ELR (cell line): ENCODE measurements around the gene DNAH8.

Experiments
- DNase-seq: peaks from one replicate; pipeline ENCODE4 v3.0.0-alpha.2; 2015; ENCODE audit warnings: low read depth

The DNAH8 gene

DNA sequence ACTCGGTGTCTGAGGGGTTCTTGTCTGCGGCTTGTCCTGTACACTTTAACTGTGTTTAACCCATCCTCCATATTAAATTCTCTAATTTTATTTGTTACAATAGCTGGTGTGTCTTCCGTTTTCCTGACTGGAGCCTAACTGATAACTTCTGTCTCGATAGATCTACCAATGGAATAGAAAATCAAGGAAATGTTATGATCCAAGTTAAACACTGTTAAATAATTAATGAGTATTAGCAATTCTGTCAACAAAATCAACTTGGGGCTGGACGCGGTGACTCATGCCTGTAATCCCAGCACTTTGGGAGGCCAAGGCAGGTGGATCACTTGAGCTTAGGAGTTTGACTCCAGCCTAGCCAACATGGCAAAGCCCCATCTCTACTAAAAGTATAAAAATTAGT, 81.7 kb downstream of the DNAH8 start:
- no peak for DNase-seq

DNA sequence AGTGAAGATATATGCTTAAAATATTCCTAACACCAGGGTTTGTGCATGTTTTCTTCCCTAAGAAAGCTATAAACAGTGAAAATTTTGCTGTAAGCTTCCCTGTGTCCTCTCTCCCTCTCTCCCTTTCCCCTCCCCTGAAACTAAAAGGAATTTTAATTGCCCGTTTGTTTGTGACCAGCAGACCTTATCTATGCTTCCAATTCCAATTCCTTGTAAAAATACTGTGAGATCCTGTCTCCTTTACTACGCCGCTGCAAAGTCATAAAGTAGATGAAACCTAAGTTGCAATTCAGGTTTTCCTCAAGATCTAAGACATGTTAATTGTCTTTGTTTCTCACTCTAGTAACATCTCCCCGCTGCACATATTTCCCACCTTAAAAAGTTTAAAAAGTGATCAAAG, 82.3 kb downstream of the DNAH8 start:
- no peak for DNase-seq

DNA sequence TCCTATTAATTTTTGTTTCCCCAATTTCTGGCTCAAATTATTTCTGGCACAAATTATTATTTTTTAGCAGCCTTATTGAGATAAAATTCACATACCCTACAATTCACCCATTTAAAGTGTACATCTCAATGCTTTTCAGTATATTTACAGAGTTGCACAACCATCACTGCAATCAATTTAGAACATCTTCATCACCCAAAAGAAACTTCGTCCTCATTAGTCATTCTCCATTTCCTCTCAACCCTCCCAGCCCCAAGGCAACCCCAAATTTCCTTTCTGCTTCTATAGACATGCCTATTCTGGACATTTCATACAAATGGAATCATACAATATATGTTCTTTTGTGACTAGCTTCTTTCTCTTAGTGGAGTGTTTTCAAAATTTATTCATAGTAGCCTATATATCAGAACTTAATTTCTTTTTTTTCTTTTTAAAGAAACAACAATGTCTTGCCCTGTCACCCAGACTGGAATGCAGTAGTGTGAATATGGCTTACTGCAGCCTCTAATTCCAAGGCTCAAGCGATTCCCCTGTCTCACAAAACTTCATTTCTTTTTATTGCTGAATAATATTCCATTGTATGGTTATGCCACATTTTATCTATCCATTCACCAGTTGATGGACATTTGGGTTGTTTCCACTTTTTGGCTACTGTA, 84.5 kb downstream of the DNAH8 start:
- no peak for DNase-seq

DNA sequence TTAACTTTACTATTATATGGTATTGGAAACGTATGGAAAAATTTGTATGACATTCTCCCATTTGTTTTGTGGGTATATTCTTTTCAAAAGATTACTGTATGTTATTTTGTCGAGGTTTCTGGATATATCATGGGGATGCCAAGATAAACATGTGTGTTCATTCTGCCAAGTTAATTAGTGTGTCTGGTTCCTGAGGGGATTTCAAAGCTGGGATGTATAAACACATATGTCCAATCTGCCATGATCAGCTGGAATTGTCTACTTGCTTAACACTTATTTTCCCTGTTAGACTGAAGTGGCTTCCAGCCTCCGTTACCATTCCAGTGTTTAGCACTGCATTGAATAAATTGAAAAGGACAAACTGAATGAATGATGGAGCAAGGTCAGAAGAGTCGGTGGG, 86.2 kb downstream of the DNAH8 start:
- no peak for DNase-seq

DNA sequence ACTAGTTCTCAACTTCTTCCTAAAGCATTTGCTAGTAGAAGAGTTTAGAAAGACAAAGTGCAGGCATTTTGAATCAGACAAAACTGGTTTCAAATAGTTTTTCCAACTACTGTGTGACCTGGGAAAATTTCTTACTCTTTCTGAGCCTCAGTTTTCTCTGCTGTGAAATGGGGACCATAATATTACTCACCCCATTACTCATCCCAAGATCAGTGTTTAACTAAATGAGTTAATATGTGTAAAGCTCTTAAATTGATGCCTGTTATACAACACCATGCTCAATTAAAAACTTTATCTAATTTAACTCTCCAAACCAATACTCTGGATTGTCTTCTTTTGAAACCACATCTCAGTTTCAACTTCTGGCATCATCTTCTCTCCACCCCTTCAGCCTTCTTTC, 87.4 kb downstream of the DNAH8 start:
- no peak for DNase-seq

DNA sequence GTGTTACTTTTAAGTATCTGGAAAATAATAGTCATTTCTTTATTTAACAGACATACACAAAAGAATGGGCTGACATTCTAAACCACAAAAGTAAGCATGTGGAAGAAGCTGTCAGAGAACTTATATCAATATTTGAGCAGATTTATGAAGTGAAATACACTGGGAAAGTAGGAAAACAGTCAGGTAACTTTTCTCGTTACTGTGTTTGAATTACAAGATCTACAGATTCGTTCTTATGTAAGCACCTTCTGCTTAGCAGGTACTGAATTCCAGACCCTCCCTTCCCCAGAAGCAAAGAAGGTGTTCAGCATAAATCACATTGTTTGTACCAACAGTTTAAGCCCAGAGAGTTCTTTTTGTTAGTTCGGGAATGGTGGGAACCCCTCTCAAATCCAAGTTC, 88.0 kb downstream of the DNAH8 start:
- DNase-seq, result no peak

DNA sequence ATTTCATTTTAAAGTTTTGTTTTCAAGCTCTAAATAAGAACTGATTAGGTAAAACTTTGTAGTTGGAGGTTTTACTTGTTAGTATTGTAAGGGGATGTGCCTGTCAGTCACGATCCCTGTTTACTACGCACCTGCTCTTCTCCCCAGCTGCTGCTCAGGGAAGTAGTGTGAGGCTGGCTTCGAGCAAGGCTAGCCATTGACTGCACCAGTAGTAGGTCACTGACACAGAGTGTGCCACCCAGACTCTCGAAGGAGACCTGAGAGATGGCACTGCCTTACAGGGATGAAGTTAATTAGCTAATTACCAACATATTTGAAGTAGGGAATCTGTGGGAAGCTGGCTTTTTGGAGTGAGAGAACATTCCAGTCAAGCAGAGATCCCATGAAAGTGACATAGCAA, 89.2 kb downstream of the DNAH8 start:
- DNase-seq, result no peak

DNA sequence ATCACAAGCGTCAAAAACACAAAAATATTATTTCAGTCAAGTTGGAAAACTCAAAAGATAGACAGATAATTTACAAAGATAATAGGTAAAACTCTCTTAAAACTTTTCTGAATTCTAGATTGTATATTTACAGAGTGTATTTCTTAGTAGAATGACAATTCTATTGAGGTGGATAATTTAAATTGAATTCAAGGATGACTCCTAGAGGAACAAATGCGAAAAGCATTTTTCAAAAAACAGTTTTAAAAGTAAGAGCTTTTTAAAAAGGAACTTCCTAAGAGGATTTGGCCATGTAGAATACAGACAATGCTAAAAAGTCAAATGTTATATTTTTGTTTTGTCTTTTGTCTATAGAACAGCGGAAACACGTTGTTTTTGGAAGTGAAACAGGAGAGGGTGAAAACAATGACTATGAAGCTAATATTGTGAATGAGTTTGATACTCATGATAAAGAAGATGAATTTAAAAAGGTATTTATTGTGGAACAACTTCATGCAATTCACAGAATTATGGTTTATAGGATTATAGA, 90.1 kb downstream of the DNAH8 start:
- DNase-seq, result no peak

DNA sequence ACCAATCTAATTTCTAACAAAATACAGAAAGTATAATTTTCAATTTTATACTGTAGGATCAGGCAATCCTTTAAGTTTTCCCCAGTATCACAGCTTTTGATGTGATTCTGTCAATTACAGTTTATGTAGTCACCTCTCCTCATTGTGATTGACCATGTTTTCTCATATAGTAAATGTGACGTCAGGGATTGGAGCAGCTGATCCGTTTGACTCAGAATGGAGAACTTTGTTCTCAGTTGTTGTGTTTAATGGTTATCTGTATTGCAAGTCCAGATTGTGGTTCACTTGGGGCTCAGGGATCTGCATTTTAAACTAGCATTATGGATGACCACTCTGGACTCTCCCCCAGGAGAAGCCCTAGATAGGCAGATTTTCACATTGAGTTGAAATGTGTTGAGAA, 90.6 kb downstream of the DNAH8 start:
- DNase-seq, result no peak

DNA sequence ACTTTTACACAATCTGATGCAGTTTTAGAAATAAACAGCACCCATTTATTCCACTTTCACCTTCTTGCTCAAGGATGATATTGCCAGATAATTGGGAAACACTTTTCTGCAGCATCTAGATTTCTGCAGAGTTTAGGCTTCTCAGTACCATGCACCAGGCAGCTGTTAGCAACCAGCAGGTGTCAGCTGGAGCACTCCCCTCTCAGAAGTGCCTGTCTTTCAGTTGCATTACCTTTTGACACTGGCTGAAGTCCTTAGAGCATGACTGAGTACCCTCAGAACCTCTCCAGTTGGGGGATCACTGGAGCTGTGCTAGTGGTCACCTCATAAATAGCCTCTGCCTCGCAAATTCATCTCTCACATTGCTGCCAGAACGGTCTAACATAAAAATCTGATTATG, 91.2 kb downstream of the DNAH8 start:
- no peak for DNase-seq

DNA sequence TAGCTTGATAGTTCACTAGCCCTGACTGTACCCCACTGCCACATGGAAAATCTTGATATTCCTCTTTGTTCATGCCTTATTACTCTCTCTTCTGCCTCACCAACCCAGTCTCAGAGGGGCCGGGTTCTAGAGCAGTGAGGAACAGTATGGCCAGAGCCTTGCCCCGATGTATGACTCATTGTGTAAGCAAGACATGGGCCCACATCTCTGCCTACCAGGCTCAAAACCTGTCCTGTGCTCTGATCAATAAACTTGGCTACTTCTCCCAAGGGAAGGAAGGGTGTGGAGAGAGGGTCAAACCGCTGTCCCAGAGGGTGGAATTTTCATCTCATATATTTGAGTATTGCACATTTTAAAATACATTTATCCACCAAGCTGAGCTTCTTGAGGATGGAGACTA, 91.7 kb downstream of the DNAH8 start:
- no peak for DNase-seq

DNA sequence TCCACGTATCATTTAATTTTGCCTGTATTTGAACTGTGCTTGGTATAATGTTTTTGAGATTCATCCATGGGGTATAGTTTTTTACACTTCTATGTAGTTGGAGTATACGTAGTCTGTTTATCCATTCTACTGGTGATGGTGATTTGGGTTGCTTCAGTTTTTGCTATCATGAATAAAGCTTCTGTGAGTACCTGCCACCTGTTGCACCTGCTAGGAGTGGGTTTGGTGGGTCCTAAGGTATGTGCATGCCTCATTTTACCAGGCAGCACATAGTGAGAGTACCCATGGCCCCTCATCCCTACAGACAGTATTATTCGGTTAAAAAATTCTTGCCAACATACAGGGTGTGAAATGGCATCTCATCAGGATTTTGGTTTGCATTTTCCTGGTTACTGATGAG, 92.9 kb downstream of the DNAH8 start:
- no peak for DNase-seq

DNA sequence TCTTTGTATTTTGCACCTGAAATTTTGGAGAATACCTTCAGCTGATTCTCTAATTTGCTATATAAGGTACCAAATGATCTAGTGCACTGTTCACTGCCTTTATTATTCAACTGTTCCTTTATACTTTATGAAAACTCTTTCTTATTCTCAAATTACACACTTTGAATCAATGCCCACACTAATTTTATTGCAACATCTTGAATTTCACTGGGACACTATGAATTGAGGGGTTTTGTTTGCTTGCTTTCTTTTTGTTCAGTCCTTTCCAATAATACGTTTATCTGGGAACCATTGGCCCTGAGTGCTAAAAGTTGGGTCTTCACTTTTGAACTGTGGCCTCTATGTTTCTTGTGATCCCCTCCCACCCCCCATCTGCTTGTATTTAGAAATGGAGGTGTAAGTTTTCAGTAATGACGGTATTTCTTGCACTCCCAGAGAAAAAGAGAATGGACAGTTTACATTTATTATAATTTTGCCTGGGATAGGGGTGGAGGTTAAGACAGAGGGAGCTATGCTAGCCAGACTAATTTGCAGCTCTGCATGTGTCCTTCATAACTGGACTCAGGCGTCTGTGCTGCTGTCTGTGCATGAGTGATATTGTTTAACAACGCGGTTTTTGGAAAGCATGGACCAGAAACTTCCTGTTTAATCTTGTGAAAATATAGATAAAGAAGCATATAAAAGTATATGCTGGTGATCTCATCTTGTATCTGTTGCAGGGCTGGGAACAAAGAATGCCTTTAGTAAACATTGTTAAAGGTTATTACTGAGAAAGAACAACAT, 98.1 kb downstream of the DNAH8 start:
- DNase-seq, result no peak

DNA sequence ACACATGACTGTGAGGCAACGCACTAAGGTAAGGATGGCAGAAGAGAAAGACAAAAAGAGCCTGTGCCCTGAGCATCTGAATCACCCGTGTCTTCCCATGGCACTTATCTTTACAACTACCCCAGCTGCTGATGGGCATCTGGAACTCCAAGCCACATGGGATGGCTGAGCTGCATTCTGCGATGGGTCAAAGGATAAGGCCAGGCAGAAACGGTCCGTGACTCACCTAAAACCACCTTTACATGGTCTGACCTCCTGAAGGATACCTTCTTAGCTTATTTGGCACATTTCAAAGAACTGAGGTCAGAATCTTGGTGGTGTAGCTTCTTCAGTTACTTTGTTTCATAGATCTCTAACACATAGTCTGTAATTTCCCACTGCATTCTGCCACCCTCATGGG, 99.7 kb downstream of the DNAH8 start:
- no peak for DNase-seq

DNA sequence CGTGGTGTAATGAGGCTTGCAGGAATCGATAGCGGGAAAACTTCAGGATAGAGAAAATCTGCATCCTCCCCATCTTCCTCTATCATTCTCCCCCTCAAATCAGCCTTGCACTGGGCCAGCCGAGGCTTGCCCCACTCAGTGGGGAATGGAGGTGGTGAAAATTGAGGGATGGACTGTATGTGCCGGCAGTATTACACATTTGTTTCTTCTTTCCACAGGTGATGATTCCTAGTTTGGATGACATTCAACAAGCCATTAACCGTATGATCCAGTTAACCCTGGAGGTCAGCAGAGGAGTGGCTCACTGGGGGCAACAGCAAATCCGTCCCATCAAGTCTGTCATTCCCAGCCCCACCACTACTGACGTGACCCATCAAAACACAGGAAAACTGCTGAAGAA, 100.1 kb downstream of the DNAH8 start:
- no peak for DNase-seq

DNA sequence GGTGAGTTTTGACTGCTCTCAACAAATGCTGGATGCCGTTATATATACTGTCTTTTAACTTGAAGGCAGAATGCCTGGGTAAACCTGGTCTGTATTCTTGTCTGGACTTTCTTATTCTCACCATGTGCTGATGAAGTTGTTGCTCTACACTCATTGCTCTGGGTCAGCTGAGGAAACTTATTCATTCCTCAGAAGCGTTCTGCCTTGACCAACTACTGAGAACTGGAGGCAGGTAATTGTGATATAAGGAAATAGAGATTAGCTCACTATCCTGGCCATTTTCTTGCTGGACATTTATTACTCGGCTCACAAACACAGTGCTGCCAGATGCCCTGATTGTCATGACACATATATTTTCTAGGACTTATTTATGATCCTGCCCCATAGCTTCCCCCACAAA, 103.6 kb downstream of the DNAH8 start:
- no peak for DNase-seq

DNA sequence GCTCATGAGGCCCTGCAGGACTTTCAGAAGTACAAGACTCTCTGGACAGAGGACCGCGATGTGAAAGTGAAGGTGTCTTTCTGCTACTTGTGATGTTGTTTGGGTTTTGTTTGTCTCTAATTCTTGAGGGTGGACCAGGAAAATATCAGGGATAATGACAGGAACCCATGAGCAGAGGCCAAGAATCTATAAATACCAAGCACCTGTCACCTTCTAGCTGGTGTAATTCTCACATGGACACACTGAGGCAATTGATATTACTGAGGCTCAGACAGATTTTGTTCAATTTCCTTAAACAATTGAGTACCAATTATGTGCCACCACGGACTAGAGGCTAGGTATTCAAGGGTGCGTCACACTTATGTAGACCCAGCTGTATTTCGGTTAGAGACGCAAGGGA, 107.9 kb downstream of the DNAH8 start:
- DNase-seq, result no peak

DNA sequence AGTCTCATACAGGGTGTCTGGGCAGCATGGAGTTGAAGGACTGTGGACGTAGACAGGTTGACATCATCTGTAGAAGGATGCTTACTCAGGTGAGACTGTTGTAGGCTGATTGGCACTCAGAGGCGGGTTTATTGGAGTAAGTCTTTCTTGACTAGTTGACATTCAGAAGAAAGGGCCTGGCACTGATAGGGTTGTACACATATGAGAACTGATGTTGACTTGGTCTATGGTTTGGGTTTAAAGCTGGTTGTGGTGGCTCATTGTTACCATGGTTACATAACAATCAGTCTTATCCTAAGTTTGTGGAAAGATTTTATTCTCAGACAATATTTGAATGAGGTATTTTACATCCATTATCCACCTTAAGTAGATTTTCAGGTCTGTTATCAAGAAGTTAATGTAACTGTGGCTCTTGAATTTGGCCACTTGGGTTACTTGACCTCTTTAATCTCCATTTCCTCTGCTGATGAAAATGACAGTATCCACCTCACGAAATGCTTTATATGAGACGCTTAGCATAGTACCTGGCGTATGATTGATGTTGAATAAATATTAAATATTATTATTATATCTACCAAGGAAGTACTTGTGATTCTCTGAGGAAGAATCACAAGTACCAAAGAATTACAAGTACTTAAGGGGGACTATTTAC, 109.3 kb downstream of the DNAH8 start:
- DNase-seq, result no peak

DNA sequence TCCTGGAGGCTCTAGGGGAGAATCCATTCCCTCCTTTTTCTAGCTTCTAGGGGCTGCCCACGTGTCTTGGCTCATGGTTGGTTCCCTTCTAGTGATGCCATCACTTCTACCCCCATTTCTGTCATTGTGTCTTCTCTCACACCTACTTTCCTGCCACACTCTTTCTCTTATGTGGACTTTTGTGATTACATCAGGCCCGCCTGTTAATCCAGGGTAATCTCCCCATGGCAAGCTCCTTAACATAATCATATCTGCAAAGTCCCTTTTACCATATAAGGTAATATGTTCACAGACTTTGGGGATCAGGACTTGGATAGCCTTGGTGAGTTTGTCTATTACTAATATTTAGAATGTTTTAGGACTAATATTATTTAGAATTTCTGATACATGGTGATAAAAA, 111.9 kb downstream of the DNAH8 start:
- DNase-seq, result no peak

DNA sequence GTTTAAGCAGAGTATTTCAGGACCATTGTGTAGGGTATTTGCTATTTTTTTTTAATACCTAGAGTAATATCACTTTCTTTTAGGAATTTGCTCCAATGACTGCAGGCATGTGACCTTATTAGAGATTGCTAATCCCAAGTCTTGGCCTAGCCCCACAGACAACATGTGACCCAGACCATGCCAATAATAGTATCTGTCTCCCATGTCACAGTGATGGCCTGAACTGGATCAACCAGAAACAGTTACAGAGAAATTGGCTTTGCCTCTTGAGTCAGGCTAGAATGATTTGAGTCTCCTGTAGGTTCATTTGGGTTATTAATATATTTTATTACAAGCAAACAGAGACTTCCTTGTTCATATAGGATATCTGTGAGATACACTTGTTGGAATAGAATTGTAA, 116.8 kb downstream of the DNAH8 start:
- no peak for DNase-seq

DNA sequence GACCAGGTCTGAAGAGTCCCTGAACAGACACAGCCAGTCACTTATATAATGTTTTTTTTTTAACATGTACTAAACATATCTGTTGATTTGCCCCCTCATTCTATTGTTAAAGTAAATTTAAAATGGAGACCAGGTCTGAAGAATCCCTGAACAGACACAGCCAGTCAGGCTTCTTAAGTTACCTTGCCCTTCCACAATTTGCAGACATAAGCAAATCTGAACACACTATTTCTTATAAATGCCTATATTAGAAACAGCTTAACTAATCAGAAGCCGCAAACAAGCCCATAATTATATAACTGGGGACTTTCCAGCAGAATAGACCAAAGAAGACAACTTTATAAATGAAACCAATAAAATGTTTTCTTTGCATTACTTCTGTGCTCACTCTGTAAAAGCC, 118.2 kb downstream of the DNAH8 start:
- no peak for DNase-seq

DNA sequence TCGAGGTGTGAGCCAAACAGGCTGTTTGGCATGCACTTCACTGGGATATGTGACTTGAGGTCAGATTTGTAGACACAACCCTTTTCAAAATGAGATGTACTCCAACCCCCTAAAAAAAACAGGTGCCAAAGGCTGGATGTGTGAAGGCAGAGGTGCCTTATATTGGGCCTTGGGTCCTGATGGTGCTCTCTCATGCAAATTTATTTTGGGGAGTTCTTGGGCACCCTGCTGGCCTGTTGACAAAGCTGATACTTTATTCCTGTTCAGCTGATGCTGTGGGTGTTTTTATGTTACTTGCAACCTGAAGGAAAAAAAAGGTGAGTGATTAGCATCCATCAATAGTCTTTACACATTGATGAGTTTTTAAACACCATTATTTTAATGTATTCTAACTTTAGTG, 121.5 kb downstream of the DNAH8 start:
- DNase-seq, result no peak

DNA sequence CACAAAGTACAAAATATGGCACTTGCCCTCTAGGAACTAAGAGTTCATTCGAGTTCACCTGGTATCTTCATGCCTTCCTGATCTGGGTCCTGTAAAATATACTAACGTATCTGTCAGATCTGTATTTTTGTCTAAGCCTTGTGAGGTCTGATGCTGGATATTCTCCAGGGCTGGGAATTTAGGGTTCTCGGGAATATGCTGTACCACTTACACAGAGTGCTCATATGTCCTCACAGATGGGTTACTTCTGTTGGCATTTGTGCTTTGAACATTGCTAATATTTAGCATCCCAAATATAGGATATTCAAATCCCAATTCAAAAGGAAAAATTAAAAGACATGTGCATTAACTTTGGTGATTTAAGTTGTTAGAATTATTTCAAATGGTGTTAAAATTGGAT, 122.0 kb downstream of the DNAH8 start:
- no peak for DNase-seq
